DOHH2 (cell line): ENCODE results near the gene CLDN11.

Experiments used
- H3F3A ChIP-seq: fragments of 200-600 bp; sonication (generic), shearing (Covaris generic); 2 replicates; pipeline ENCODE4 v1.6.0; 2016; ENCODE audit warnings: antibody characterized with exemption, mild to moderate bottlenecking; ENCODE audit not compliant: control insufficient read depth, insufficient read depth
- H3K27ac ChIP-seq: fragments of 200-600 bp; sonication (generic); 2 replicates; pipeline ENCODE4 v1.5.1; 2014; ENCODE audit warnings: low read depth, mild to moderate bottlenecking, low read length, moderate library complexity
- H3K27me3 ChIP-seq: fragments of 200-600 bp; sonication (generic); 2 replicates; pipeline ENCODE4 v1.6.1; 2014; ENCODE audit warnings: mild to moderate bottlenecking, low read length, mixed read lengths; ENCODE audit not compliant: control insufficient read depth
- H3K36me3 ChIP-seq: fragments of 200-600 bp; sonication (generic); 2 replicates; pipeline ENCODE4 v1.6.1; 2014; ENCODE audit warnings: mild to moderate bottlenecking, low read length, moderate library complexity, mixed read lengths; ENCODE audit not compliant: control insufficient read depth
- H3K4me1 ChIP-seq: fragments of 200-600 bp; sonication (generic); 2 replicates; pipeline ENCODE4 v1.6.1; 2014; ENCODE audit warnings: mild to moderate bottlenecking, low read length, mixed read lengths; ENCODE audit not compliant: control insufficient read depth
- H3K4me2 ChIP-seq: fragments of 200-600 bp; sonication (generic); 2 replicates; pipeline ENCODE4 v1.6.0; 2014; ENCODE audit warnings: mild to moderate bottlenecking, low read length, moderate library complexity
- H3K4me3 ChIP-seq: fragments of 200-600 bp; sonication (generic); 2 replicates; pipeline ENCODE4 v1.5.1; 2014; ENCODE audit warnings: mild to moderate bottlenecking, low read length, mixed read lengths
- H3K79me2 ChIP-seq: fragments of 200-600 bp; sonication (generic); 2 replicates; pipeline ENCODE4 v1.6.1; 2014; ENCODE audit warnings: mild to moderate bottlenecking, low read length, mixed read lengths; ENCODE audit not compliant: control insufficient read depth
- H3K9me2 ChIP-seq: fragments of 200-600 bp; sonication (generic); replicated peaks from 2 replicates; pipeline ENCODE4 v1.6.1; 2014; ENCODE audit warnings: mild to moderate bottlenecking, low read length, mixed read lengths; ENCODE audit not compliant: control insufficient read depth
- H3K9me3 ChIP-seq: fragments of 200-600 bp; sonication (generic); 2 replicates; pipeline ENCODE4 v1.6.1; 2014; ENCODE audit warnings: antibody characterized with exemption, low read length, mixed read lengths; ENCODE audit not compliant: control insufficient read depth, insufficient read depth
- H4K20me1 ChIP-seq: fragments of 200-600 bp; sonication (generic); 2 replicates; pipeline ENCODE4 v1.6.0; 2014; ENCODE audit warnings: low read depth, mild to moderate bottlenecking, antibody characterized with exemption, low read length, moderate library complexity; ENCODE audit not compliant: control insufficient read depth, insufficient read depth
- CTCF ChIP-seq: fragments of 200-600 bp; sonication (generic); IDR thresholded peaks from one replicate; pipeline ENCODE4 v1.5.1; 2014; ENCODE audit warnings: antibody characterized with exemption, mild to moderate bottlenecking, low read depth, low read length; ENCODE audit not compliant: poor library complexity, severe bottlenecking
- EZH2phosphoT487 ChIP-seq: fragments of 200-600 bp; sonication (generic); IDR thresholded peaks from 2 replicates; pipeline ENCODE4 v1.6.1; 2017; ENCODE audit warnings: borderline replicate concordance, mild to moderate bottlenecking, antibody characterized with exemption, low read length, moderate library complexity, mixed read lengths

The CLDN11 gene

DNA sequence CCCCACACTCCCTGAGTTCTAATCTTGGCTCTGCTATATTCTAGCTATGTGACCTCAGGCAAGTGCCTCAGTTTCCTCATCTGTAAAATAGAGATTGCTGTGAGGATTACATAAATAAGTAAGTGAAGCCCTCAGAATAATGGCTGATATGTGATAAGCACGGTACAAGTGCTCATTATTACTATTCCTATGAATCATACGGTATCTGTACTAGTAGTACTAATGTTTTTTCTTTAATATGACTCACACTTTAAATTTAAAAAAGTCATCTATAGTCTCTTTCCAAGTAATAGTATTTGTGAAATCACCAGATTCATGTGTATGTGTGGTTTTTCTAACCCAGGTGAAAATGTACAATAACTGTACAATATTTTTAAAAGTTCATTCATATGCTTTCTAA is 58.7 kb downstream of the CLDN11 start:
- H3K36me3 ChIP-seq: no peaks in the 10 kb centered on the region
- H3K9me2 ChIP-seq: no peaks in the 10 kb centered on the region
- peaks cover 36% of the 10 kb centered on the region for H3K27me3 ChIP-seq
- no peak overlapping the region for H3K4me3 ChIP-seq
- no peaks in the 10 kb centered on the region for H3K4me1 ChIP-seq
- H3K4me2 ChIP-seq: no peak overlapping the region
- TF ChIP-seq CTCF (no peak), EZH2phosphoT487 (no peak)
- no peaks in the 10 kb centered on the region for H3K9me3 ChIP-seq
- H4K20me1 ChIP-seq: no peaks in the 10 kb centered on the region
- no peaks in the 10 kb centered on the region for H3F3A ChIP-seq
- no peak overlapping the region for H3K27ac ChIP-seq
- no peaks in the 10 kb centered on the region for H3K79me2 ChIP-seq

GRCh38 chr3:170480111-170480510 is 61.4 kb downstream of the CLDN11 start:
- H3F3A ChIP-seq: no peaks in the 10 kb centered on the region
- H3K4me2 ChIP-seq: no peak overlapping the region
- TF ChIP-seq EZH2phosphoT487 (no peak), CTCF (no peak)
- no peaks in the 10 kb centered on the region for H3K36me3 ChIP-seq
- peaks cover 16% of the 10 kb centered on the region for H3K27me3 ChIP-seq
- no peak overlapping the region for H3K27ac ChIP-seq
- H3K9me2 ChIP-seq: no peaks in the 10 kb centered on the region
- H3K4me3 ChIP-seq: no peak overlapping the region
- H3K4me1 ChIP-seq: no peaks in the 10 kb centered on the region
- no peaks in the 10 kb centered on the region for H4K20me1 ChIP-seq
- H3K79me2 ChIP-seq: no peaks in the 10 kb centered on the region
- H3K9me3 ChIP-seq: no peaks in the 10 kb centered on the region

DNA sequence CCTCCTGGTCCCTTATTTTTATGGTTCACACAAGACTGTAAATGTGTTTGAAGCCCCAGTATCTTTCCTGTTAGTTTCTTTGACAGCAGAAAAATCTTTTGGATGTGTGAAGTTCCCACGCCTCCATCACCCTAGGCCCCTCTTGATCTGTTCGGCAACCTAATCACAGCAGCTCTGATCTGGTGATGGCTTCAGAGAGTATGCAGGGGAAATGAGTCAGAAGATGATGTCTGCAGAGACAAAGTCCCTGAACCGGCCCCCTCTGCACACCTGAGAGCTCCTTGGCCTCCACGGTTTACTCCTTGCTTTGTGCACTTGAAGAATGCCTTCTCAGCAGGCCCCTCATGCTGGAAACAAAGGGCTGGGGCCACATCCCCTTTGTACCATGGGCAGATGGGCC is 63.5 kb downstream of the CLDN11 start:
- Histone ChIP-seq H3K4me3 (no peak overlapping the region), H3K27ac (no peak overlapping the region), H3K4me1 (no peaks in the 10 kb centered on the region), H3K9me2 (no peaks in the 10 kb centered on the region), H3K4me2 (no peak overlapping the region), H3K9me3 (no peaks in the 10 kb centered on the region), H3K36me3 (no peaks in the 10 kb centered on the region), H4K20me1 (no peaks in the 10 kb centered on the region), H3K79me2 (no peaks in the 10 kb centered on the region), H3F3A (no peaks in the 10 kb centered on the region), H3K27me3 (0 out of 2 replicates have a peak, but pooled peaks cover 2% of the 10 kb centered on the region)
- TF ChIP-seq EZH2phosphoT487: no peak
- TF ChIP-seq CTCF: no peak
